ENCODE data around the gene DIAPH1.

The DIAPH1 gene

DNA sequence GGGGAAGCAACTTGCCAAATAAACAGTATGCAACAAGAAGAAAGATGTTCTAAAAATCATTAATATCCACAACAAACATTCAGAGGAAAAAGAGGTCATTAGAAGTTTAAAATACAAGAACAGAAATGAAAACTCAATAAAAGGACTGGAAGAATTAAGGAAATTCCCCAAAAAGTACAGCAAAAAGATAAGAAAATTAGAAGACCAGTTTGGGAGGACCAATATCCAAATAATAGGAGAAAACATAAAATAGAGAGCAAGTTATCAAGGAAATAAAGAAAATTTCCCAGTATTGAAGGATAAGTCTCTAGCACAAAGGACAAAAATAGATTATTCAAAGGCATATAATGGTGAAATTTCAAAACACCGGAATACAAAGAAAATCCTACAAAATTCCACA, 21.9 kb downstream of the DIAPH1 start:
- TF ChIP-seq, protein P1, sequence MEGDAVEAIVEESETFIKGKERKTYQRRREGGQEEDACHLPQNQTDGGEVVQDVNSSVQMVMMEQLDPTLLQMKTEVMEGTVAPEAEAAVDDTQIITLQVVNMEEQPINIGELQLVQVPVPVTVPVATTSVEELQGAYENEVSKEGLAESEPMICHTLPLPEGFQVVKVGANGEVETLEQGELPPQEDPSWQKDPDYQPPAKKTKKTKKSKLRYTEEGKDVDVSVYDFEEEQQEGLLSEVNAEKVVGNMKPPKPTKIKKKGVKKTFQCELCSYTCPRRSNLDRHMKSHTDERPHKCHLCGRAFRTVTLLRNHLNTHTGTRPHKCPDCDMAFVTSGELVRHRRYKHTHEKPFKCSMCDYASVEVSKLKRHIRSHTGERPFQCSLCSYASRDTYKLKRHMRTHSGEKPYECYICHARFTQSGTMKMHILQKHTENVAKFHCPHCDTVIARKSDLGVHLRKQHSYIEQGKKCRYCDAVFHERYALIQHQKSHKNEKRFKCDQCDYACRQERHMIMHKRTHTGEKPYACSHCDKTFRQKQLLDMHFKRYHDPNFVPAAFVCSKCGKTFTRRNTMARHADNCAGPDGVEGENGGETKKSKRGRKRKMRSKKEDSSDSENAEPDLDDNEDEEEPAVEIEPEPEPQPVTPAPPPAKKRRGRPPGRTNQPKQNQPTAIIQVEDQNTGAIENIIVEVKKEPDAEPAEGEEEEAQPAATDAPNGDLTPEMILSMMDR (IDR thresholded peaks at IDR 0.05; ENCODE audit: low read depth, low read length): no peak
- H3K36me3 ChIP-seq: no peaks in the 10 kb centered on the region; the same call in none of the 2 replicates
- no peaks in the 10 kb centered on the region; the same call in 1 of the 2 replicates for H3K27me3 ChIP-seq
- no peak overlapping the region for H3K4me3 ChIP-seq (ENCODE audit: low read depth, low read length)
- no peaks in the 10 kb centered on the region for H3K9me3 ChIP-seq
- no peak for DNase-seq
- peaks cover 14% of the 10 kb centered on the region for H3K4me1 ChIP-seq

DNA sequence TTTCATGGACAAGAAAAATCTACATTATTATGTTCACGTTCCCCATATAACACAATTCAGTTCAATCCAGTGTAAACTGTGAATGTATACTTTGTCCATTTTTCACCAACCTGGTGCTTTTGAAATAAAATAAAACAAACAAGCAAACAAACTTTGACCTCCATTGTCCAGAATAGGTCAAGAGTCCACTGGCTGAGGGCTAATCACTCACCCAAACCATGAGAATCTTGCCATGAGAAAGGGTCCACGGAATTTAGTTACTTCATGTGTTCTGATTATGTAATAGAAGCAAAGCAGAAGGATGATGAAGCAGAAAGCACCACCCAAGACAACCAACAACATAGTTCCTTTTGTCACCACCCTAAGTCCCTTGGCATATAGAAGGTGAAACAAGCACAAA, 28.7 kb downstream of the DIAPH1 start:
- Histone ChIP-seq H3K27me3 (no peaks in the 10 kb centered on the region), H3K9me3 (no peaks in the 10 kb centered on the region), H3K36me3 (peaks cover 15% of the 10 kb centered on the region), H3K4me3 (ENCODE audit: low read depth, low read length) (no peak overlapping the region), H3K4me1 (no peaks in the 10 kb centered on the region)
- TF ChIP-seq, protein P1 (IDR thresholded peaks at IDR 0.05; ENCODE audit: low read depth, low read length): no peak
- DNase-seq: no peak

DNA sequence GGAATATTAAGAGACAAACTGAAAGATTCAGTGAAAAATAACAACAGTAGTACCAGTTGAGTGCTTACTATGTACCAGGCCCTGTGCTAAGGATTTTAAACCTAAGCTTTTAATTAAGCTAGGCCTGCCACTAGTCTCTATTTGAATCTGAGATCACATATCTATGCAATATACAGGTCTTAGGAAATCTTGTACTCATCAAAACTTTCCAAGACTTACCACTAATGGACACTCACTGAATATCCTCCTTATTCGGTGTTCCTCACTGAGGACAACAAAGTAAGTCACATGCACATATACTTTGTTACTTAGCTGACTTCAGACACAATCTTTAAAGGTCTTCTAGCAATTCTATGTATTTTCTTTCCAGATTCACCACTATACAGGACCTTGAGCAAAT, 32.6 kb downstream of the DIAPH1 start:
- DNase-seq: no peak
- Histone ChIP-seq H3K9me3 (no peaks in the 10 kb centered on the region), H3K36me3 (peaks cover 37% of the 10 kb centered on the region), H3K4me3 (ENCODE audit: low read depth, low read length) (no peak overlapping the region), H3K27me3 (no peaks in the 10 kb centered on the region), H3K4me1 (no peaks in the 10 kb centered on the region)
- TF ChIP-seq, protein P1 (IDR thresholded peaks at IDR 0.05; ENCODE audit: low read depth, low read length): no peak

DNA sequence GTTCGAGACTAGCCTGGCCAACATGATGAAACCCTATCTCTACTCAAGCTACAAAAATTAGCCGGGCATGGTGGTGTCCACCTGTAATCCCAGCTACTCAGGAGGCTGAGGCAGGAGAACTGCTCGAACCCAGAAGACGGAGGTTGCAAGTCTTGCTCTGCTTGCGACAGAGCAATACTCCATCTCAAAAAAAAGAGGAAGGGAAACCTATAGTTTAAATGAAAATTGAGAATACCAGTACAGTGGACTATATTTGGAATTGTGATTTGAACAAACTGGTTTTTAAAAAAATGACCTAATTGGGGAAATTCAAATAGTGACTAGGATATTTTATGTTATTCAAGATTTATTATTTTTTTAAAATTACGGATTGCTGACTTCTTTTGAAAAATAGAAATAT, 33.2 kb downstream of the DIAPH1 start:
- no peaks in the 10 kb centered on the region for H3K9me3 ChIP-seq
- TF ChIP-seq, protein P1 (IDR thresholded peaks at IDR 0.05; ENCODE audit: low read depth, low read length): no peak
- DNase-seq: no peak
- peaks cover 44% of the 10 kb centered on the region for H3K36me3 ChIP-seq
- no peak overlapping the region for H3K4me3 ChIP-seq (ENCODE audit: low read depth, low read length)
- H3K27me3 ChIP-seq: no peaks in the 10 kb centered on the region
- no peaks in the 10 kb centered on the region for H3K4me1 ChIP-seq

GRCh38 chr5:141574122-141574510, 44.7 kb downstream of the DIAPH1 start:
- Histone ChIP-seq H3K9me3 (no peaks in the 10 kb centered on the region), H3K4me3 (ENCODE audit: low read depth, low read length) (no peak overlapping the region), H3K36me3 (peaks cover 78% of the 10 kb centered on the region), H3K4me1 (no peaks in the 10 kb centered on the region), H3K27me3 (no peaks in the 10 kb centered on the region)
- TF ChIP-seq, protein P1 (IDR thresholded peaks at IDR 0.05; ENCODE audit: low read depth, low read length): no peak
- no peak for DNase-seq

DNA sequence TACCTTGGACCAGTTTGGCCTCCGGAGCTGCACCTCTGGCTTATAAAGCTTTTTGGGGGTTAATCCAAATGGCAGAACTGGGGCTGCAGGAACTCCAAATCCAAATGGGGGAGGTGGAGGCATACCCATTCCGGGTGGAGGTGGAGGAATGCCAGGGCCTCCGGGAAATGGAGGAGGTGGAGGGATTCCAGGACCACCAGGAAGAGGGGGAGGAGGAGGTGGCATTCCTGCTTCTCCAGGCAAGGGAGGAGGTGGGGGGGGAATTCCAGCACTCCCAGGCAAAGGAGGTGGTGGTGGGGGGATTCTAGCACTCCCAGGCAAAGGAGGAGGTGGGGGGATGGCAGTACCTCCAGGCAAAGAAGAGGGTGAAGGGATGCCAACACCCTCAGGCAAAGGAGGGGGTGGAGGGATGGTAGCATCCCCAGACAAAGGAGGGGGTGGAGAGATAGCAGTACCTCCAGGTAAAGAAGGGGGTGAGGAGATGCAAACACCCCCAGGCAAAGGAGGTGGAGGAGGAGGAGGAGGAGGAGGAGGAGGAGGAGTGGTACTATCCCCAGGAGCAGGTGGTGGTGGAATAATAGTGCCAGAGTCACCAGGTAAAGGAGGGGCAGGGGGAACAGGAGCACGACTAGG, 45.2 kb downstream of the DIAPH1 start:
- DNase-seq: no peak
- TF ChIP-seq, protein P1 (IDR thresholded peaks at IDR 0.05; ENCODE audit: low read depth, low read length): no peak
- H3K36me3 ChIP-seq: peaks cover 74% of the 10 kb centered on the region

More for the DNA sequence above, 45.2 kb downstream of the DIAPH1 start:
- Histone ChIP-seq H3K4me1 (no peaks in the 10 kb centered on the region), H3K27me3 (no peaks in the 10 kb centered on the region), H3K4me3 (ENCODE audit: low read depth, low read length) (no peak overlapping the region), H3K9me3 (no peaks in the 10 kb centered on the region)

Measured in BE2C (cell line).